ENCODE measurements around the gene FBN3.

Gene FBN3

GRCh38 chr19:8081569-8082550, 67.5 kb downstream of the FBN3 start:
- no peak overlapping the region for H3K27ac ChIP-seq
- TF ChIP-seq CTCF (IDR thresholded peaks at IDR 0.05), result no peak
- TF ChIP-seq ZFX (IDR thresholded peaks at IDR 0.05; ENCODE audit: borderline replicate concordance), result no peak

- no peak for TF ChIP-seq ZFX (IDR thresholded peaks at IDR 0.05; ENCODE audit: borderline replicate concordance)
- TF ChIP-seq CTCF (IDR thresholded peaks at IDR 0.05), result no peak
- H3K27ac ChIP-seq, result no peak overlapping the region
Measured at GRCh38 chr19:8080832-8081231, 68.6 kb downstream of the FBN3 start.

GRCh38 chr19:8079988-8080387, 69.4 kb downstream of the FBN3 start:
- no peak for TF ChIP-seq ZFX (IDR thresholded peaks at IDR 0.05; ENCODE audit: borderline replicate concordance)
- TF ChIP-seq CTCF (IDR thresholded peaks at IDR 0.05), result no peak

GRCh38 chr19:8075158-8076074, 74.0 kb downstream of the FBN3 start:
- no peak overlapping the region for H3K27ac ChIP-seq
- TF ChIP-seq CTCF (IDR thresholded peaks at IDR 0.05), result no peak
- TF ChIP-seq ZFX (IDR thresholded peaks at IDR 0.05; ENCODE audit: borderline replicate concordance), result no peak

More at GRCh38 chr19:8079988-8080387, 69.4 kb downstream of the FBN3 start:
- no peak overlapping the region for H3K27ac ChIP-seq

- TF ChIP-seq ZFX (IDR thresholded peaks at IDR 0.05; ENCODE audit: borderline replicate concordance), result no peak
- no peak for TF ChIP-seq CTCF (IDR thresholded peaks at IDR 0.05)
- H3K27ac ChIP-seq, result no peak overlapping the region
Measured at GRCh38 chr19:8074501-8074900, 74.9 kb downstream of the FBN3 start.

GRCh38 chr19:8071912-8072311, 77.5 kb downstream of the FBN3 start:
- TF ChIP-seq CTCF (IDR thresholded peaks at IDR 0.05) (no peak), ZFX (IDR thresholded peaks at IDR 0.05; ENCODE audit: borderline replicate concordance) (no peak)
- no peak overlapping the region for H3K27ac ChIP-seq
